A673 (cell line): Measurements from ENCODE around the gene GATA1. TPM values are rescaled to one million over a fixed set of nuclear protein-coding genes. Genes with fewer than 3 reads are reported as not detected.

Experiments used
- BruUV-seq: library from RNA; stranded (reverse); fragments of 400-500 nt; replicated peaks from 2 replicates; lab custom pipeline; 2021; lab: Mats Ljungman, UMichigan
- CTCF ChIA-PET: fragments of 300-600 bp; sonication (Branson Sonifier 250); formaldehyde crosslinking; loops from one replicate; lab custom pipeline; 2022; ENCODE audit warnings: antibody characterized with exemption; lab: Charles Lee
- POLR2A ChIA-PET: fragments of 300-600 bp; sonication (Branson Sonifier 250); formaldehyde crosslinking; loops from one replicate; lab custom pipeline; 2022; ENCODE audit warnings: antibody characterized with exemption; ENCODE audit not compliant: low non-redundant PET; lab: Charles Lee
- DNase-seq: peaks from one replicate; pipeline ENCODE4 v3.0.0-alpha.2; 2015; ENCODE audit warnings: low spot score
- H3K27ac ChIP-seq: fragments of 200-600 bp; sonication (generic); 2 replicates; pipeline ENCODE4 v1.5.1; 2016; ENCODE audit warnings: mixed run types, low read depth, mild to moderate bottlenecking, mixed read lengths, antibody characterized with exemption, low read length; ENCODE audit not compliant: poor library complexity, severe bottlenecking
- H3K27me3 ChIP-seq: fragments of 200-600 bp; sonication (generic); replicated peaks from 2 replicates; pipeline ENCODE4 v1.6.1; 2017; ENCODE audit warnings: mixed run types, low read depth, mild to moderate bottlenecking, mixed read lengths, antibody characterized with exemption, low read length; ENCODE audit not compliant: insufficient read depth, poor library complexity
- H3K36me3 ChIP-seq: fragments of 200-600 bp; sonication (generic); 2 replicates; pipeline ENCODE4 v1.6.1; 2016; ENCODE audit warnings: mixed run types, mild to moderate bottlenecking, mixed read lengths, antibody characterized with exemption, low read length; ENCODE audit not compliant: insufficient read depth, poor library complexity, severe bottlenecking
- H3K4me1 ChIP-seq: fragments of 200-600 bp; sonication (generic); 2 replicates; pipeline ENCODE4 v1.6.1; 2017; ENCODE audit warnings: mixed run types, mild to moderate bottlenecking, mixed read lengths, antibody characterized with exemption, low read length; ENCODE audit not compliant: insufficient read depth, poor library complexity, severe bottlenecking
- H3K4me3 ChIP-seq: fragments of 200-600 bp; sonication (generic); 2 replicates; pipeline ENCODE4 v1.5.1; 2016; ENCODE audit warnings: low read depth, mixed run types, mild to moderate bottlenecking, mixed read lengths, low read length; ENCODE audit not compliant: poor library complexity, severe bottlenecking
- H3K9me3 ChIP-seq: fragments of 200-600 bp; sonication (generic); 2 replicates; pipeline ENCODE4 v1.6.1; 2016; ENCODE audit warnings: mixed run types, low read depth, mild to moderate bottlenecking, mixed read lengths, antibody characterized with exemption, low read length; ENCODE audit not compliant: poor library complexity, severe bottlenecking
- EZH2 ChIP-seq: fragments of 200-600 bp; sonication (generic); IDR thresholded peaks from 2 replicates; pipeline ENCODE4 v1.6.1; 2017; ENCODE audit warnings: borderline replicate concordance, low read depth, mild to moderate bottlenecking, mixed read lengths, antibody characterized with exemption, low read length; ENCODE audit not compliant: poor library complexity, severe bottlenecking
- intact Hi-C: fragments of 100-400 bp; cut with micrococcal nuclease; formaldehyde crosslinking; loops from one replicate; pipeline ENCODE4 v1.10.0; 2022; ENCODE audit not compliant: unreplicated experiment
- total RNA-seq: library from RNA; stranded (reverse); gene quantifications from 2 replicates; pipeline ENCODE4 v1.2.3, GENCODE V29; 2021
- TF ChIP-seq, protein P1 (sequence below): fragments of 300-800, 200-600 bp; sonication (generic); conservative IDR thresholded peaks from 2 replicates; pipeline ENCODE4 v1.5.1; 2017; ENCODE audit warnings: low read depth, mild to moderate bottlenecking, antibody characterized with exemption, low read length, moderate library complexity, mixed read lengths

The GATA1 gene
- total RNA-seq, 1 experiment from 2014 or later, result not detected

DNA sequence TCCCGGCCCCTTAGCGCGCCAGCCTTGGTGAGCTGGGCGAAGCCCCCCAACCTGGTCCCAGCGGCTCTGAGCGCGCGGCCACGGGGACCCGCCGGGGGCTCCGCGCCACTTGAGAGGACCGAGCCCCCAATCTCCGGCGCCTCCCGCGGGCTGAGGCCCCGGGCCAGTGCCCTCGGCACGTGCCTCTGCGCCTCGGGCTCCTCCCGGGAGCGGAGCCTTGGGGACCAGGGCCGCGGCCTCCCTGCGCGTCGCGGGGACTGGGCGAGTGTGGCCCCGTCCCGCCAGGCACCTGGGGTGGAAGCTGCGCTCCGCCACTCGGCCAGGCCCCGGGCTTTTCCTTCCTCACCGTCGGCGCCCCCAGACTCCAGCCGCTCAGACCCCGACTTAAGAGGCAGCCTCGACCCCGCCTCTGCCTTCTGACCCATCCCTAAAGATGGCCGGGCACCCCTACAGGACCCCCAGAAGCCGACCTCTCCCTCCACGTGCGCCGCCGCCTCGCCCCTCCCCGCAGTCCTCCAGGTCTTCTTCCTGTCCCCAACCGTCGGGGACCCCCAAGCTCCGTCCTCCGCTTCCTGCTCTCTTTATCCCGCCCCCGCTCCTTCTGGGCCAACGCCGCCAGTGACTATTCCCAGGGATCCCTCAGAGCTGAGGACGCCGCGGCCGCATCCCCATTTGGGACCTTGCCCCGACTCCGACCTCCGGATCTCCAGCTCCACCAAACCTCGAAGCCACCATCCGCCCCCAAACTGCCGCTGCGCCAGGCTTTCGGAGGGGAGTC is 40.7 kb downstream of the GATA1 start:
- CTCF ChIA-PET, result no interaction called here
- no TSS peak for BruUV-seq
- no peak for DNase-seq
- intact Hi-C loops, result no loop called here
- Histone ChIP-seq H3K9me3 (no peaks in the 10 kb centered on the region), H3K27ac (no peak overlapping the region), H3K27me3 (no peaks in the 10 kb centered on the region), H3K36me3 (peaks cover 3% of the 10 kb centered on the region), H3K4me1 (no peaks in the 10 kb centered on the region), H3K4me3 (no peak overlapping the region)
- POLR2A ChIA-PET, result interaction anchor here (0.6 kb wide), 1 partner anchor 811 kb away, joined by 3 read pairs; no protein-coding TSS in a partner anchor
- TF ChIP-seq EZH2, result no peak
- TF ChIP-seq, protein P1, sequence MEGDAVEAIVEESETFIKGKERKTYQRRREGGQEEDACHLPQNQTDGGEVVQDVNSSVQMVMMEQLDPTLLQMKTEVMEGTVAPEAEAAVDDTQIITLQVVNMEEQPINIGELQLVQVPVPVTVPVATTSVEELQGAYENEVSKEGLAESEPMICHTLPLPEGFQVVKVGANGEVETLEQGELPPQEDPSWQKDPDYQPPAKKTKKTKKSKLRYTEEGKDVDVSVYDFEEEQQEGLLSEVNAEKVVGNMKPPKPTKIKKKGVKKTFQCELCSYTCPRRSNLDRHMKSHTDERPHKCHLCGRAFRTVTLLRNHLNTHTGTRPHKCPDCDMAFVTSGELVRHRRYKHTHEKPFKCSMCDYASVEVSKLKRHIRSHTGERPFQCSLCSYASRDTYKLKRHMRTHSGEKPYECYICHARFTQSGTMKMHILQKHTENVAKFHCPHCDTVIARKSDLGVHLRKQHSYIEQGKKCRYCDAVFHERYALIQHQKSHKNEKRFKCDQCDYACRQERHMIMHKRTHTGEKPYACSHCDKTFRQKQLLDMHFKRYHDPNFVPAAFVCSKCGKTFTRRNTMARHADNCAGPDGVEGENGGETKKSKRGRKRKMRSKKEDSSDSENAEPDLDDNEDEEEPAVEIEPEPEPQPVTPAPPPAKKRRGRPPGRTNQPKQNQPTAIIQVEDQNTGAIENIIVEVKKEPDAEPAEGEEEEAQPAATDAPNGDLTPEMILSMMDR, result no peak

DNA sequence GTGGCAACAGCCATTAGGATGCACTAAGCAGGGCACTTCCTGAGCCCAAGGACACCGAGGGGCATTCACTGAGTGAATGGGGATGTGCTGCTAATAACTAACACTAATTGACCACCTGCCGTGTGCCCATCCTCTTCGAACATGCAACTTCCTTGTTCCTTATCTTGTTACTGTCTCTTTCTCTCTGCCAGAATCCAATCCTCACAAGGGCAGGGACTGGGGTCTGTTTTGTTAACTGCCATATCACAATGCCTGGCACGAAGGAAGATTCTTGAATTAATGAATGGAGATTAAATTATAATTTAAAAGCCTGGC is 41.2 kb downstream of the GATA1 start:
- no peak overlapping the region for H3K27ac ChIP-seq
- H3K9me3 ChIP-seq, result no peaks in the 10 kb centered on the region
- peaks cover 3% of the 10 kb centered on the region for H3K36me3 ChIP-seq
- BruUV-seq, result no TSS peak
- TF ChIP-seq, protein P1, result no peak
- no peak for TF ChIP-seq EZH2
- H3K4me1 ChIP-seq, result no peaks in the 10 kb centered on the region
- H3K4me3 ChIP-seq, result no peak overlapping the region
- peak; percentile 48 for DNase-seq
- POLR2A ChIA-PET, result interaction anchor here (0.6 kb wide), 1 partner anchor 812 kb away, joined by 3 read pairs; no protein-coding TSS in a partner anchor
- no peaks in the 10 kb centered on the region for H3K27me3 ChIP-seq
- CTCF ChIA-PET, result no interaction called here
- intact Hi-C loops, result no loop called here

DNA sequence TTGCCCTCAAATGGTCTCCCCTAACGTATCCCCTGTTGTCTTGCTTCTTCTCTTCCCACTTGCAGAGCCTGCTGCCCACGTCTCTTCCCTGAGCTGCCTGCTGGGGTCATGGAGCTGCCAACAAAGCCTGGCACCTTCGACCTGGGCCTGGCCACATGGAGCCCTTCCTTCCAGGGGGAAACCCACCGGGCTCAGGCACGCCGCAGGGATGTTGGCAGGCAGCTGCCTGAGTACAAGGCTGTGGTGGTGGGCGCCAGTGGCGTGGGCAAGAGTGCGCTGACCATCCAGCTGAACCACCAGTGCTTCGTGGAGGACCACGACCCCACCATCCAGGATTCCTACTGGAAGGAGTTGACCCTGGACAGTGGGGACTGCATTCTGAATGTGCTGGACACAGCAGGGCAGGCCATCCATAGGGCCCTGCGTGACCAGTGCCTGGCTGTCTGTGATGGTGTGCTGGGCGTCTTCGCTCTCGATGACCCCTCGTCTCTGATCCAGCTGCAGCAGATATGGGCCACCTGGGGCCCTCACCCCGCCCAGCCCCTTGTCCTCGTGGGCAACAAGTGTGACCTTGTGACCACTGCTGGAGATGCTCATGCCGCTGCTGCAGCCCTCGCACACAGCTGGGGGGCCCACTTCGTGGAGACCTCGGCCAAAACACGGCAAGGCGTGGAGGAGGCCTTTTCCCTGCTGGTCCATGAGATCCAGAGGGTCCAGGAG is 42.8 kb downstream of the GATA1 start:
- no TSS peak for BruUV-seq
- no peak overlapping the region for H3K4me3 ChIP-seq
- no peak overlapping the region for H3K27ac ChIP-seq
- no peaks in the 10 kb centered on the region for H3K36me3 ChIP-seq
- no peaks in the 10 kb centered on the region for H3K4me1 ChIP-seq
- H3K27me3 ChIP-seq, result no peaks in the 10 kb centered on the region
- no peak for DNase-seq
- ChIA-PET POLR2A (no interaction called here), CTCF (no interaction called here)
- H3K9me3 ChIP-seq, result no peaks in the 10 kb centered on the region
- intact Hi-C loops, result no loop called here
- no peak for TF ChIP-seq EZH2
- TF ChIP-seq, protein P1, result no peak
